ENCODE results near the gene ALLC.
"Not testable (repeated sequence)": the region's sequence is repeated elsewhere in the genome, so short reads cannot be mapped to it uniquely, and the experiment has no call there.

Gene ALLC

GRCh38 chr2:3657881-3658280 is at the start of gene ALLC:
ALLC (plus strand) TSS chr2:3658200; CDS start chr2:3671158, 12,958 bp downstream.
- no peak for DNase-seq (ENCODE audit: low read depth)
- no peak within 1 kb of the TSS for H3K4me3 ChIP-seq (ENCODE audit: low read depth, low read length)

GRCh38 chr2:3608373-3609278 is 49.4 kb upstream of the ALLC start:
- no peak for DNase-seq (ENCODE audit: low read depth)
- no peak overlapping the region for H3K4me3 ChIP-seq (ENCODE audit: low read depth, low read length)

GRCh38 chr2:3609279-3609673 is 48.7 kb upstream of the ALLC start:
- not testable (repeated sequence) for DNase-seq (ENCODE audit: low read depth)

GRCh38 chr2:3610415-3610814 is 47.6 kb upstream of the ALLC start:
- DNase-seq (ENCODE audit: low read depth) = no peak

More at GRCh38 chr2:3609279-3609673, 48.7 kb upstream of the ALLC start:
- H3K4me3 ChIP-seq (ENCODE audit: low read depth, low read length) = not testable (repeated sequence)

GRCh38 chr2:3610881-3611505 is 47.0 kb upstream of the ALLC start:
- no peak overlapping the region for H3K4me3 ChIP-seq (ENCODE audit: low read depth, low read length)
- DNase-seq (ENCODE audit: low read depth) = no peak

More at GRCh38 chr2:3610415-3610814, 47.6 kb upstream of the ALLC start:
- no peak overlapping the region for H3K4me3 ChIP-seq (ENCODE audit: low read depth, low read length)

GRCh38 chr2:3611589-3611988 is 46.4 kb upstream of the ALLC start:
- no peak overlapping the region for H3K4me3 ChIP-seq (ENCODE audit: low read depth, low read length)
- DNase-seq (ENCODE audit: low read depth) = no peak

- no peak overlapping the region for H3K4me3 ChIP-seq (ENCODE audit: low read depth, low read length)
Observed at GRCh38 chr2:3612639-3613523, 45.1 kb upstream of the ALLC start.

GRCh38 chr2:3613524-3613905 is 44.5 kb upstream of the ALLC start:
- DNase-seq (ENCODE audit: low read depth) = no peak
- H3K4me3 ChIP-seq (ENCODE audit: low read depth, low read length) = no peak overlapping the region

More at GRCh38 chr2:3612639-3613523, 45.1 kb upstream of the ALLC start:
- DNase-seq (ENCODE audit: low read depth) = no peak

GRCh38 chr2:3614743-3615142 is 43.3 kb upstream of the ALLC start:
- not testable (repeated sequence) for H3K4me3 ChIP-seq (ENCODE audit: low read depth, low read length); DNase-seq (ENCODE audit: low read depth)

- not testable (repeated sequence) for H3K4me3 ChIP-seq (ENCODE audit: low read depth, low read length); DNase-seq (ENCODE audit: low read depth)
Observed at GRCh38 chr2:3615541-3616200, 42.3 kb upstream of the ALLC start.

- not testable (repeated sequence) for H3K4me3 ChIP-seq (ENCODE audit: low read depth, low read length); DNase-seq (ENCODE audit: low read depth)
Observed at GRCh38 chr2:3616435-3617197, 41.4 kb upstream of the ALLC start.

GRCh38 chr2:3617198-3617890 is 40.7 kb upstream of the ALLC start:
- no peak for DNase-seq (ENCODE audit: low read depth)

GRCh38 chr2:3618367-3618766 is 39.6 kb upstream of the ALLC start:
- no peak for DNase-seq (ENCODE audit: low read depth)

More at GRCh38 chr2:3617198-3617890, 40.7 kb upstream of the ALLC start:
- no peak overlapping the region for H3K4me3 ChIP-seq (ENCODE audit: low read depth, low read length)

GRCh38 chr2:3619033-3619432 is 39.0 kb upstream of the ALLC start:
- DNase-seq (ENCODE audit: low read depth) = no peak
- no peak overlapping the region for H3K4me3 ChIP-seq (ENCODE audit: low read depth, low read length)

More at GRCh38 chr2:3618367-3618766, 39.6 kb upstream of the ALLC start:
- H3K4me3 ChIP-seq (ENCODE audit: low read depth, low read length) = no peak overlapping the region

GRCh38 chr2:3619661-3620060 is 38.3 kb upstream of the ALLC start:
- H3K4me3 ChIP-seq (ENCODE audit: low read depth, low read length); DNase-seq (ENCODE audit: low read depth): not testable (repeated sequence)

- H3K4me3 ChIP-seq (ENCODE audit: low read depth, low read length) = no peak overlapping the region
- no peak for DNase-seq (ENCODE audit: low read depth)
Observed at GRCh38 chr2:3620834-3621233, 37.2 kb upstream of the ALLC start.

GRCh38 chr2:3622967-3623366 is 35.0 kb upstream of the ALLC start:
- DNase-seq (ENCODE audit: low read depth) = no peak
- no peak overlapping the region for H3K4me3 ChIP-seq (ENCODE audit: low read depth, low read length)
